DMS 273 treated with DMSO at 0.1 percent for 48 hours (cell line): ENCODE results near the gene ATG9A.
"Not testable (repeated sequence)": the region's sequence is repeated elsewhere in the genome, so short reads cannot be mapped to it uniquely, and the experiment has no call there.

Experiments
- DNase-seq: peaks from one replicate; lab custom pipeline; 2025; lab: John Stamatoyannopoulos, UW

The ATG9A gene

DNA sequence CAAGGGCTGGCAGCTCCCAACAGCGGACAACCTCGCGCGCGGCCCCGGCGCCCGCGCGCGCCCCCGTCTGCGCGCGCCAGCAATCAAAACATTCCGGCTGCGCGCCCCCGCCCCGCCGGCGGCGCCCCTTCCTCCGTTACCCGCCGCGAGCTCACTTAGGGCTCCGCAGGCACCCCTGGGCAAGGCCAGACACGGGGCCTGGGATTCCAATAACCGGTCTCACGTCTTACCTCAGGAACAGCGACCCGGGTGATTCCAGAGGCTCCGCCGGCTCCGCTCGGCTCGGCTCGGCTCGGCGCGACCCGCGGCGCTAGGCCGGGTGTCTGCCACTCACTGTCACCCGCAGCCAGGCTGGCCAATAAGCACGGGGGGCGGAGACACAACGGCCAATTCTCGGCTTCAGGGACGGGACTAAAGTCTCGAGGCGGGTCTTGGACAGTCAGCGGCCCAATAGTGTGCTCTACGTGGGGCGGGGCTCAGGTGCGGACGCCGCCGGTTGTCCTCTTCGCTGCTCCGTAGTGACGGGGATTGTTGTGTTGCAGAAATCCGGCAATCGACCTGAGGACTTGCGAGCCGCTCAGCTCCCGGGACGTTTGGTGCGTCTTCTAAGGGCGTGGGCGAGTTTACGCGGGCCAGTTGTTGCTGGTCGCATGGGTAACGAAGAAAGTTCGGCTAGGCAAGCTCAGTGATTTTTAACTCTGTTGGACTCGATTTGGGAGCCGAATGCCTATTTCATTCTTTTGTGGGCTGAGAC lies at the start of gene ATG9A, which contains the start of gene ANKZF1:
Gene ATG9A, minus strand, starts transcription at position 332 of the 754 bp plus-strand sequence. CDS start 1,612 bp downstream, outside the sequence.
Gene ANKZF1, plus strand, starts transcription at position 502 of the 754 bp plus-strand sequence. CDS start 452 bp downstream, outside the sequence.
- peak; percentile 97 for DNase-seq

DNA sequence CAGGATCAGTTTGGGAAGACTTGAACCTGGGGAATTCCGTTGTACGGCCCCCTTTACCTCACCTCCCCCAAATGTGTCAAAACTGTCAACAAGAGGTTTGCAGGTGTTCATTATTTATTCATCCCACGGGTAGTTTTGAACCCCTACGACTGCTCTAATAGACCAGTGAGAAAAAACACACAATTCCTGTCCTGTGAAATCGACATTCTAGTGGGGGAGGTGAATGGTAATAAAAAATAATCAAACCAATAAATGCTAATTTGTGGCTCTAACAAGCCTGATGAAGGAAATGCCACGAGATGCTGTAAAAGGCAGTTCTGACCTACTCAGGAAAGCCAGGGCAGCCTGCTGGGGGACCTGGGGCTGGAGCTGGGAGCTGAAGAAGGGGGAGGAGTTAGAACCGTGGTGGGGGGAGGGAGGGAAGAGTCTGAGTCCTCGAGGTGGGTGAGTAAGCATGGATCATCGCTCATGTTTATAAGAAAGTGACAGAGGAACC lies 49.3 kb upstream of the ATG9A start:
- DNase-seq, result no peak

GRCh38 chr2:219277703-219278654 lies 48.5 kb upstream of the ATG9A start:
- DNase-seq, result peak; percentile 55

GRCh38 chr2:219274361-219274921 lies 45.0 kb upstream of the ATG9A start:
- no peak for DNase-seq

- no peak for DNase-seq
These were observed 44.5 kb upstream of the ATG9A start for GRCh38 chr2:219273937-219274336.

GRCh38 chr2:219272995-219273394 lies 43.6 kb upstream of the ATG9A start:
- DNase-seq, result no peak

DNA sequence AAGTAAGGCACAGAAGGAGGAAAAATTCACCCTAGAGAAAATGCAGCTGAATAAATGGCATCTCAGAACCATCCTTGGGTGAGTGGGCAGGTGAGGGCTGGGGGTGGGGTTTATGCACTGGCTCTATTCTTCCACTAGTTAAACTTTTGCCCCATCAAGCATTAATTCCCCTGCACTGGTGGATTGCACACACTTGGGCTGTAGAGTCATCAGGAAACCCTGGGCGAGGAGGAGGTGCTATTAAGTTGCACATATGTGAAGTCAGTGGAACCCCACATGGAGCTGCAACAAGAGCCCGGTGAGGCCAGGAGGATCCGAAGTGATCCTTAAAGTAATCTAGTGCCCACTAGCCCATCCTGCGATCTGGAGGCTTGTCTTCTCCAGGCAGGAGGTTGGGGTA lies 42.9 kb upstream of the ATG9A start:
- DNase-seq, result no peak

DNA sequence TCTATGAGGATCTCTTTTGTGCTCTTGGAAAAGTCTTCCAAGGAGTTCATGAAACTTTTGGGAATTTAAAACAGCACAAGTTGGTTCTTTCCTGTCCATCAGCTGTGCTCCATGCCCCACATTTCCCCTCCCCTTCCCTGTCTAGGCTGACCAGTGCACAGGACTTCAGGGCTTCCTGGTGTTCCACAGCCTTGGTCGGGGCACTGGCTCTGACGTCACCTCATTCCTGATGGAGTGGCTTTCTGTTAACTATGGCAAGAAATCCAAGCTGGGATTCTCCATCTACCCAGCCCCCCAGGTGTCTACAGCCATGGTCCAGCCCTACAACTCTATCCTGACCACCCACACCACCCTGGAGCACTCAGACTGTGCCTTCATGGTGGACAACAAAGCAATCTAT lies 41.6 kb upstream of the ATG9A start:
- DNase-seq, result no peak

GRCh38 chr2:219270055-219270372 lies 40.6 kb upstream of the ATG9A start:
- DNase-seq, result no peak

DNA sequence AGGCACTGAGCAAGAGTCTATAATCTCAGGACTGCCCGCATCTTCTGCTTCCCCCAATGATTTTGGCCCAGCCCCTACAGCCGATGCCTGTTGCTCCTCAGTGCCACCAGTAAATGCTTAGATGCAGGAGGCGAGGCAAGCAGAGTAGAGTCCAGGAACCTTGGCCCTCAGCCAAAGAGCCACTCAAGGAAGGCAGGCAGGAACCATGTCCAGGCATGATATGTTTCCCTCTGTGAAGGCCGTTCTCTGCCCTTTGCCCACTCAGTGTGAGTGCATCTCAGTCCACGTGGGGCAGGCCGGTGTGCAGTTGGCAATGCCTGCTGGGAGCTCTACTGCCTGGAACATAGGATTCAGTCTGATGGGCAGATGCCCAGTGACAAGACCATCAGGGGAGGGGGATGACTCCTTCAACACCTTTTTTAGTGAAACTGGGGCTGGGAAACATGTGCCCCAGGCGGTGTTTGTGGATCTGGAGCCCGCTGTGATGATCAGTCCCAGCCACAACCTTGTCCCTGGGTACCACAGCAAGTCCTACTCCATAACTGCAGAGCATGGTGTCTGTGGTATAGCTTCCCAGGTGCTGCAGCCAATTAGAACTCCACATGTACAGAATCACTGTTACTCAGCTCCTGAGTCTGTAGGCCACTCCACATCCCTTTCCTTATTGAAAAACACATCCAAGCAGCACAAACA lies 40.1 kb upstream of the ATG9A start:
- DNase-seq, result no peak

- no peak for DNase-seq
These were observed 38.9 kb upstream of the ATG9A start for GRCh38 chr2:219268294-219268693.

- no peak for DNase-seq
These were observed 37.5 kb upstream of the ATG9A start for GRCh38 chr2:219266886-219267285.

GRCh38 chr2:219266232-219266631 lies 36.8 kb upstream of the ATG9A start:
- DNase-seq, result no peak

GRCh38 chr2:219261024-219261855 lies 31.8 kb upstream of the ATG9A start:
- no peak for DNase-seq

DNA sequence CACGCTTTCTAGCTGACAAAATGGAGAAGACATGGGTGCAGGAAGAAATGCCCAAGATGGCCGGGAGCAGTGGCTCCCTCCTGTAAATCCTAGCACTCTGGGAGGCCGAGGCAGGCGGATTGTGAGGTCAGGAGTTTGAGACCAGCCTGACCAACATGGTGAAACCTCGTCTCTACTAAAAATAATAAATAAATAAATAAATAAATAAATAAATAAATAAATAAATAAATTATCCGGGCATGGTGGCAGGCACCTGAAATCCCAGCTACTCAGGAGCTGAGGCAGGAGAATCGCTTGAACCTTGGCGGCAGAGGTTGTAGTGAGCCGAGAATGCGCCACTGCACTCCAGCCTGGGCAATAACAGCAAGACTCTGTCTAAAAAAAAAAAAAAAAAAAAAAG lies 29.5 kb upstream of the ATG9A start:
- not testable (repeated sequence) for DNase-seq

- DNase-seq, result no peak
These were observed 25.3 kb upstream of the ATG9A start for GRCh38 chr2:219254590-219255201.

GRCh38 chr2:219253753-219254589 lies 24.5 kb upstream of the ATG9A start, which contains the start of gene TUBA4A:
TSS of gene TUBA4A (minus strand) at chr2:219253918. CDS start at chr2:219253858, 60 bp downstream.
- peak; percentile 43 for DNase-seq

DNA sequence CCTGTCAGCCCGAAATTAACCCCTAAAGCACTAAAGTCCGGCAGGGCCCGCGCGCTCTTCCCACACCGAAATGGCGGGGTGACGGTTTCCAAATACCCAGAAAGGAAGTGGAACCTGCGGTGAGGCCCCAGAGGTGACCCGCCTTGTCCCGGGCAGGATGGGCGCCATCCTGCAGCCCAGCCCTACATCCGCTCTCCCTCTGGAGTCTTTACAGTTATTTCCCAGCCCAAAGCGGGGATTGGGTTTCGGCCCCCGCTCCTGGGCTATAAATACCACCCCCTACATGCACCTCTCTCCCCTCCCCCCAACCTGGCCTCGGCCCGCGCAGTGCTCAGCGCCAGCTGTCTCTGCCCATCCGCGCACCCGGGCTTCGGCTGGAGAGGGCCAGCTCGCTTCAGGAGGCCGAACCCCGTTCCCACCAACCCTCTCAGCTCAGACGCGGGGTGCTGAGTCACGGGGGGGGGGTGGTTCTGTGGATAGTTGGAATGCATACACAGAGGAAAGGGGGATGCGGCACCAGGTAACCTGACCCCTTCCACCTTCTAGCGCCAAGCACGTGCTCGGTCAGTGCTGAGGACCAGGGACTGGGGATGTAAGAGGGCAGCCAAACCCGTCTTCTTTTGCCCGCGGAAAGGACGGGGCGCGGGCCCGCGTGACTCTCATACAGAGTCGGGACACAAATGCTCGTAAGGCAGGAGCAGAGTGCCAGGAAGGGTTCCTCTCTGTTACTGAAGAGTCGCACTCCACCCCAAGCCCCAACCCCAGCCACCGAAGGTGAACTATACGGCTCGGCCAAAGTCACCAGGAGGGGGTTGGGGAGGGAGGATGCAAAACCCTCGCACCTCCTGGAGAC lies 23.7 kb upstream of the ATG9A start, which contains the start of gene TUBA4B:
Gene TUBA4B, plus strand, starts transcription at position 344 of the 853 bp plus-strand sequence. Its CDS starts 165 bp downstream, at position 509.
- peak; percentile 59 for DNase-seq
